SK-N-SH treated with all-trans-retinoic acid at 6 μM for 48 hours (cell line): ENCODE data around the gene CDC42BPG.

ENCODE experiments used
- ARNTL ChIP-seq: fragments of 450-650 bp; formaldehyde crosslinking; IDR thresholded peaks from 2 replicates; pipeline ENCODE4 v1.5.0; 2020; ENCODE audit warnings: low read depth, mild to moderate bottlenecking, moderate library complexity, borderline replicate concordance
- CREB5 ChIP-seq: fragments of 250-450 bp; sonication (Bioruptor Pico); IDR thresholded peaks from 2 replicates; pipeline ENCODE4 v1.5.1; 2020; ENCODE audit warnings: low read depth, mild to moderate bottlenecking, moderate library complexity
- ESRRG ChIP-seq: fragments of 250-450 bp; sonication (Bioruptor Pico); IDR thresholded peaks from 2 replicates; pipeline ENCODE4 v1.6.1; 2021; ENCODE audit warnings: mild to moderate bottlenecking
- GLIS3 ChIP-seq: fragments of 250-450 bp; sonication (Bioruptor Pico); IDR thresholded peaks from 2 replicates; pipeline ENCODE4 v1.5.0; 2020; ENCODE audit warnings: mild to moderate bottlenecking, moderate library complexity
- OSR1 ChIP-seq: fragments of 250-450 bp; sonication (Bioruptor Pico); IDR thresholded peaks from 2 replicates; pipeline ENCODE4 v1.8.0; 2022; ENCODE audit warnings: moderate library complexity, mild to moderate bottlenecking, inconsistent platforms
- PATZ1 ChIP-seq: fragments of 250-450 bp; sonication (Bioruptor Pico); IDR thresholded peaks from 2 replicates; pipeline ENCODE4 v1.8.0; 2020; ENCODE audit warnings: mild to moderate bottlenecking, moderate library complexity, borderline replicate concordance
- POU6F1 ChIP-seq: fragments of 250-450 bp; sonication (Bioruptor Pico); IDR thresholded peaks from 2 replicates; pipeline ENCODE4 v1.8.0; 2021; ENCODE audit warnings: low read depth, mild to moderate bottlenecking, moderate library complexity, borderline replicate concordance
- RARB ChIP-seq: fragments of 250-450 bp; sonication (Bioruptor Pico); IDR thresholded peaks from 2 replicates; pipeline ENCODE4 v1.8.0; 2021; ENCODE audit warnings: mild to moderate bottlenecking, moderate library complexity
- TCF4 ChIP-seq: fragments of 250-450 bp; sonication (Bioruptor Pico); IDR thresholded peaks from 2 replicates; pipeline ENCODE4 v1.8.0; 2021; ENCODE audit warnings: mild to moderate bottlenecking, moderate library complexity, borderline replicate concordance
- TSHZ2 ChIP-seq: fragments of 250-450 bp; sonication (Bioruptor Pico); IDR thresholded peaks from 2 replicates; pipeline ENCODE4 v1.5.0; 2020; ENCODE audit warnings: mild to moderate bottlenecking, moderate library complexity
- ZC3H10 ChIP-seq: fragments of 250-450 bp; sonication (Bioruptor Pico); IDR thresholded peaks from 2 replicates; pipeline ENCODE4 v1.5.1; 2021; ENCODE audit warnings: mild to moderate bottlenecking, moderate library complexity
- ZFP30 ChIP-seq: fragments of 450-650 bp; formaldehyde crosslinking; IDR thresholded peaks from 2 replicates; pipeline ENCODE4 v1.5.0; 2022; ENCODE audit warnings: mild to moderate bottlenecking, moderate library complexity
- ZNF70 ChIP-seq: fragments of 450-650 bp; formaldehyde crosslinking; IDR thresholded peaks from 2 replicates; pipeline ENCODE4 v1.5.0; 2020; ENCODE audit warnings: mild to moderate bottlenecking, moderate library complexity
- ZNF8 ChIP-seq: fragments of 450-650 bp; formaldehyde crosslinking; IDR thresholded peaks from 2 replicates; pipeline ENCODE4 v1.5.0; 2020; ENCODE audit warnings: mild to moderate bottlenecking, moderate library complexity

DNA sequence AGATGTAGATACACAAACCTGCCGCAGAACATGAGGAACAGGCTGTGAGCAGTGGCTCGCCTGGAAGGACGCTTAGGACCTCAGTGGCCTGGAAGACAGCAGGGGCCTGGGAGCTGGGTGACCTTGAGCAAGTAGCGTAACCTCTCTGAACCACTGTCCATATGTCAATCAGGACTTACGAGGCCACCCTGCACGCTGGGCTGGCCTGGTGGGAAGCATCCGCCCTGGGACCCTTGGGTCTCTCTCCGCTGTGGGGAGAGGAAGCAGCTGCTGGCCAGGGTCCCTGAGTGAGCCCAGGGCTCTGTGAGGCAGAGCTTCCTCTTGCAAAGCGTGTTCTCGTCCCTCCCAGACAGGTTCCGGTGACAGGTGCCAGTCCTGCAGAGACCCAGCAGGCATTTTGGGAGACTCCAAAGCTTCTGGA, 48.0 kb upstream of the CDC42BPG start:
- no peak for TF ChIP-seq ZFP30 (CRISPR knock-in tag)
- no peak for TF ChIP-seq RARB (CRISPR knock-in tag)
- no peak for TF ChIP-seq ESRRG (CRISPR knock-in tag)
- no peak for TF ChIP-seq CREB5
- no peak for TF ChIP-seq PATZ1 (CRISPR knock-in tag)
- no peak for TF ChIP-seq ZC3H10
- TF ChIP-seq GLIS3 (CRISPR knock-in tag): no peak
- no peak for TF ChIP-seq TSHZ2
- no peak for TF ChIP-seq TCF4 (CRISPR knock-in tag)
- no peak for TF ChIP-seq ZNF70 (CRISPR knock-in tag)
- no peak for TF ChIP-seq OSR1 (CRISPR knock-in tag)
- TF ChIP-seq ZNF8 (CRISPR knock-in tag): no peak
- no peak for TF ChIP-seq ARNTL (CRISPR knock-in tag)
- no peak for TF ChIP-seq POU6F1 (CRISPR knock-in tag)
